Heart right ventricle (tissue), 16 donors: ENCODE measurements around the gene RAB3B. TPM values are rescaled to one million over a fixed set of nuclear protein-coding genes. Genes with fewer than 3 reads are reported as not detected.

Source experiments
- ATAC-seq, 8 donors: fragments of 200-7000 bp; cut with Tn5 transposase; one replicate each; pipeline ENCODE4 v1.9.1; 2020; ENCODE audit warnings: mild to moderate bottlenecking in 8 of 8, moderate library complexity in 8 of 8, moderate number of reproducible peaks in 1 of 8
- DNase-seq, 2 donors: peaks; one replicate each; pipeline ENCODE4 v3.0.0-alpha.2; 2020
- H3K27ac ChIP-seq, 10 donors: fragments of 200-600 bp; sonication (generic) in 2 of 10; one replicate each; pipeline versions ENCODE4 v1.5.0 to v1.8.0; 2020 to 2022; ENCODE audit warnings: mild to moderate bottlenecking in 3 of 10
- H3K27me3 ChIP-seq, 7 donors: fragments of 200-600 bp; one replicate each; pipeline ENCODE4 v1.8.0; 2021 to 2022; ENCODE audit warnings: mild to moderate bottlenecking in 2 of 7
- H3K36me3 ChIP-seq, 9 donors: fragments of 200-600 bp; sonication (generic) in 1 of 9; one replicate each; pipeline versions ENCODE4 v1.5.0 to v1.8.0; 2020 to 2022; ENCODE audit warnings: mild to moderate bottlenecking in 2 of 9
- H3K4me1 ChIP-seq, 9 donors: fragments of 200-600 bp; sonication (generic) in 1 of 9; one replicate each; pipeline versions ENCODE4 v1.5.0 to v1.8.0; 2020 to 2022; ENCODE audit warnings: mild to moderate bottlenecking in 4 of 9
- H3K4me3 ChIP-seq, 10 donors: fragments of 200-600 bp; sonication (generic) in 2 of 10; one replicate each; pipeline versions ENCODE4 v1.5.0 to v1.8.0; 2020 to 2022; ENCODE audit warnings: mild to moderate bottlenecking in 7 of 10, moderate library complexity in 2 of 10
- H3K9me3 ChIP-seq, 11 donors: fragments of 200-600 bp in 10 of 11; sonication (generic) in 2 of 11; one replicate each; pipeline versions ENCODE4 v1.5.0 to v1.8.0; 2013 to 2022; ENCODE audit warnings: mild to moderate bottlenecking in 2 of 11, control low read depth in 1 of 11, moderate library complexity in 1 of 11
- WGBS, 2 donors: extraction: QIAGEN DNeasy Blood & Tissue Kit; methylation state at CpG; one replicate each; pipeline ENCODE4 v1.1.7; 2013; ENCODE audit warnings: inconsistent platforms in 1 of 2; 5-methylcytosine and 5-hydroxymethylcytosine counted together
- intact Hi-C, 10 donors: fragments of 100-400 bp; cut with DNase I; formaldehyde crosslinking; loops; one replicate each; pipeline versions ENCODE4 v1.11.1 to v1.14.2; 2022
- polyA plus RNA-seq, 2 donors: library from polyadenylated mRNA; stranded (reverse); fragments of 200-250 nt; gene quantifications; one replicate each; pipeline ENCODE4 v1.2.3, GENCODE V29; 2013
- total RNA-seq, 10 donors: library from RNA; stranded (reverse); fragmentation: NEBNext Ultra II Directional in 3 of 10; extraction: Animal tissue kit (Norgen Biotek cat#: 25700) in 3 of 10; gene quantifications; one replicate each; pipeline versions ENCODE4 v1.2.1 to v1.2.4, GENCODE V29; 2021 to 2023
- TF ChIP-seq, protein P1 (sequence below), 9 donors: fragments of 200-600 bp; sonication (generic) in 2 of 9; IDR thresholded peaks; one replicate each; pipeline versions ENCODE4 v1.5.0 to v1.8.0; 2021 to 2022; ENCODE audit warnings: antibody characterized with exemption in 9 of 9, mild to moderate bottlenecking in 5 of 9, moderate library complexity in 1 of 9
- donor health status: Arrhythmogenic right ventricular cardiomyopathy.
- donor health status: ischemic (EF 13 %, LVEDD 7.1; RV severe dilation, severe dysfunction).
- donor health status: healthy with polysubstance abuse.
- donor health status: DM: no; HTN: yes; CAD: no.
- donor health status: DM: no; HTN: no; CAD: no.
- donor health status: ischemic (EF 25% LVEDD 6.9; RV normal size, moderate dysfunction).
- donor health status: ischemic (EF 25% LVEDD 5.7; RV mildly dilated, moderate dysfunction).
- donor health status: healthy.
- donor health status: DM: yes; HTN: yes; CAD: no.
- donor health status: Ischemic cardiomyopathy.
- donor health status: ischemic (EF 35%, LVEDD 5.7; RV mildly dilated, moderate dysfunction).
- donor health status: nonischemic (EF 11% LVEDD 7.7; RV severe dilation, severe dysfunction).
- donor health status: DM: yes; HTN: yes; CAD: no.
- donor health status: PGD.
- donor health status: ischemic (EF 29% LVEDD 5.4; RV normal size, mild dysfunction).
- donor health status: nonischemic (EF 23%, LVEDD 6.1; RV moderate dilation, normal function).

The RAB3B gene
- total and polyA plus RNA-seq, 12 donors: 0.01 to 0.02 TPM; not detected in 10

DNA sequence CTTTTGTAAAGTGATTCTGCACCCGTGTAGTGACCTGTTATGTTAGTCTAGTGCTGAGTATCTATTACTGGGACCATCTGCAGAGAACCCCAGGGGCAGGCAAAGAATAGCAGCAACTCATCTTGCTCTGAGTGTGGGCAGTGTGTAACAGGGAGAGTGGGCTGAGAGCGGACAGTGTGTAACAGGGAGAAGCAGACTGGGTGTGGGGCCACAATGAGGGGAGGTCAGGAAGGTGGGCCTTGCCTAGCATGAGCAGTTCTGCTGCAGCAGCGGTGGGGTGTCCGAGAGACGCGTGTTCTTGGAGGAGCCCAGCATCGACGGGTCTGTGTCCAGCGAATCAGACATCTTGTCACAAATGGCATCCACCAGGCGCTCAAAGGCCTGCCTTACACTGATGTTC lies 70.8 kb downstream of the RAB3B start:
- Histone ChIP-seq H3K27me3 (peaks cover 0 to 71% (median 33%) of the 10 kb centered on the region in 7 donors), H3K9me3 (no peaks in the 10 kb centered on the region), H3K4me3 (no peak overlapping the region), H3K4me1 (no peaks in the 10 kb centered on the region), H3K36me3 (no peaks in the 10 kb centered on the region), H3K27ac (no peak overlapping the region)
- TF ChIP-seq, protein P1, sequence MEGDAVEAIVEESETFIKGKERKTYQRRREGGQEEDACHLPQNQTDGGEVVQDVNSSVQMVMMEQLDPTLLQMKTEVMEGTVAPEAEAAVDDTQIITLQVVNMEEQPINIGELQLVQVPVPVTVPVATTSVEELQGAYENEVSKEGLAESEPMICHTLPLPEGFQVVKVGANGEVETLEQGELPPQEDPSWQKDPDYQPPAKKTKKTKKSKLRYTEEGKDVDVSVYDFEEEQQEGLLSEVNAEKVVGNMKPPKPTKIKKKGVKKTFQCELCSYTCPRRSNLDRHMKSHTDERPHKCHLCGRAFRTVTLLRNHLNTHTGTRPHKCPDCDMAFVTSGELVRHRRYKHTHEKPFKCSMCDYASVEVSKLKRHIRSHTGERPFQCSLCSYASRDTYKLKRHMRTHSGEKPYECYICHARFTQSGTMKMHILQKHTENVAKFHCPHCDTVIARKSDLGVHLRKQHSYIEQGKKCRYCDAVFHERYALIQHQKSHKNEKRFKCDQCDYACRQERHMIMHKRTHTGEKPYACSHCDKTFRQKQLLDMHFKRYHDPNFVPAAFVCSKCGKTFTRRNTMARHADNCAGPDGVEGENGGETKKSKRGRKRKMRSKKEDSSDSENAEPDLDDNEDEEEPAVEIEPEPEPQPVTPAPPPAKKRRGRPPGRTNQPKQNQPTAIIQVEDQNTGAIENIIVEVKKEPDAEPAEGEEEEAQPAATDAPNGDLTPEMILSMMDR (IDR thresholded peaks at IDR 0.05): no peak
- ATAC-seq (no peak), DNase-seq (no peak)
- WGBS, 2 donors: 84% methylated on average over 10 of the region's 10 CpGs
- intact Hi-C loops: no loop called here

- TF ChIP-seq, protein P1 (IDR thresholded peaks at IDR 0.05): no peak
- DNase-seq: no peak
- H3K9me3 ChIP-seq: no peaks in the 10 kb centered on the region
- H3K4me1 ChIP-seq: no peaks in the 10 kb centered on the region
- 81 to 82% methylated on average over 5 of the region's 5 CpGs for WGBS, 2 donors
- H3K4me3 ChIP-seq: no peak overlapping the region
- H3K27me3 ChIP-seq: peaks cover 0 to 61% (median 26%) of the 10 kb centered on the region in 7 donors
- no peak for ATAC-seq
- no peak overlapping the region for H3K27ac ChIP-seq
- no peaks in the 10 kb centered on the region for H3K36me3 ChIP-seq
- intact Hi-C loops: no loop called here
These were observed 73.7 kb downstream of the RAB3B start for GRCh38 chr1:51916587-51917405.

DNA sequence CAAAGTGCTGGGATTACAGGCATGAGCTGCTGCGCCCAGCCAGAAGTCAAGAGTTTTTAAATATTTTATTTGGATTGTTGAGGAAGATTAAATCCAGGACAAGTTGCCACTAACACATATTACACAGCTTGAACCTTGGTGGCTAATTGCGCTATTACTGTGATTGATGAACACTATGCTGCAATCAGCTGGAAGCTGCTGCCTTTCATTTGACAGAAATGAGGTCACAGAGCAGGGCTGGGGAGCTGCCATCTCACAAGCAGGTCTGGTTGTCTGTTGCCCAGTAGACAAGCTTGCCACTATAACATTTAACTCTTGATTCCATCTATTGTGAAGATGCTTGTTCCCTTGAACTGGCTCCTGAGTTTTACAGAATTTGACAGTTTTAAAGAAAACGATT lies 74.5 kb downstream of the RAB3B start:
- ATAC-seq (no peak), DNase-seq (no peak)
- no peaks in the 10 kb centered on the region for H3K4me1 ChIP-seq
- H3K27me3 ChIP-seq: peaks cover 0 to 59% (median 28%) of the 10 kb centered on the region in 7 donors
- intact Hi-C loops: no loop called here
- no peak overlapping the region for H3K27ac ChIP-seq
- no peaks in the 10 kb centered on the region for H3K36me3 ChIP-seq
- TF ChIP-seq, protein P1 (IDR thresholded peaks at IDR 0.05): no peak
- 79% methylated on average over 3 of the region's 3 CpGs for WGBS, 2 donors
- no peak overlapping the region for H3K4me3 ChIP-seq
- no peaks in the 10 kb centered on the region for H3K9me3 ChIP-seq

GRCh38 chr1:51912881-51913280 lies 77.6 kb downstream of the RAB3B start:
- no peaks in the 10 kb centered on the region for H3K4me1 ChIP-seq
- no peak overlapping the region for H3K4me3 ChIP-seq
- H3K27ac ChIP-seq: no peak overlapping the region
- DNase-seq: no peak
- 59 to 63% methylated on average over 7 of the region's 7 CpGs for WGBS, 2 donors
- TF ChIP-seq, protein P1 (IDR thresholded peaks at IDR 0.05): no peak
- no peak for ATAC-seq
- intact Hi-C loops: loop anchor here in 1 of 10 donors (5.0 kb wide), 1 partner anchor 39 kb away; no protein-coding TSS in a partner anchor
- no peaks in the 10 kb centered on the region for H3K36me3 ChIP-seq
- no peaks in the 10 kb centered on the region for H3K9me3 ChIP-seq
- peaks cover 0 to 67% (median 44%) of the 10 kb centered on the region in 7 donors for H3K27me3 ChIP-seq
